K562 (cell line): ENCODE measurements around the gene HSPB2. TPM values are rescaled to one million over a fixed set of nuclear protein-coding genes. Genes with fewer than 3 reads are reported as not detected.

Experiments used
- ATAC-seq: fragments of 200-7000 bp; cut with Tn5 transposase; 3 replicates; pipeline ENCODE4 v1.9.1; 2020; ENCODE audit warnings: moderate library complexity
- BruUV-seq: library from RNA; stranded (reverse); fragments of 400-500 nt; replicated peaks from 2 replicates; lab custom pipeline; 2021; lab: Mats Ljungman, UMichigan
- CTCF ChIA-PET: fragments of 300-600 bp; formaldehyde crosslinking; extraction: SDS; loops from one replicate; lab custom pipeline; 2021; ENCODE audit warnings: low intra/inter-chr PET ratio; lab: Yijun Ruan, JAX
- POLR2A ChIA-PET: fragments of 300-600, 350-650 bp; sonication (Branson Sonifier 250); formaldehyde crosslinking; extraction: SDS; loops from one replicate; lab custom pipeline; 2021; ENCODE audit warnings: antibody characterized with exemption, inconsistent platforms; lab: Yijun Ruan, JAX
- DNase-seq, 4 experiments: peaks; one replicate each; pipeline versions ENCODE4 v3.0.0 to v3.0.0-alpha.2; 2011 to 2018; ENCODE audit warnings: low spot score in 3 of 4, mixed read lengths in 3 of 4; ENCODE audit errors: extremely low read depth in 1 of 4
- FAIRE-seq: peaks from 2 replicates; lab custom pipeline; 2011; peaks lifted over from hg19 to GRCh38; lab: Jason Lieb, UNC
- H2AFZ ChIP-seq: 2 replicates; pipeline ENCODE4 v1.6.0; 2011; ENCODE audit warnings: low read depth, low read length, control low read depth, inconsistent platforms
- H3K27ac ChIP-seq: fragments of 200-600 bp; 3 replicates; pipeline ENCODE4 v1.8.0; 2011; ENCODE audit warnings: low read depth, mild to moderate bottlenecking, control low read depth, inconsistent platforms, low read length, moderate library complexity, mixed read lengths; ENCODE audit errors: extremely low read depth
- H3K27me3 ChIP-seq, 2 experiments: fragments of 300-600 bp in 1 of 2; 2 replicates in 1 of 2; 3 replicates in 1 of 2; pipeline versions ENCODE4 v1.6.0 to v1.8.0; 2011; ENCODE audit warnings: inconsistent platforms in 2 of 2, low read length in 2 of 2, mild to moderate bottlenecking in 1 of 2, mixed read lengths in 1 of 2, moderate library complexity in 1 of 2; ENCODE audit not compliant: control insufficient read depth in 2 of 2, insufficient read depth in 2 of 2
- H3K36me3 ChIP-seq: fragments of 300-600 bp; 3 replicates; pipeline ENCODE4 v1.8.0; 2011; ENCODE audit warnings: mild to moderate bottlenecking, low read length, inconsistent platforms; ENCODE audit not compliant: control insufficient read depth, insufficient read depth
- H3K4me1 ChIP-seq, 2 experiments: fragments of 200-600 bp in 1 of 2; replicated peaks in 1 of 2; 2 replicates in 1 of 2; 3 replicates in 1 of 2; pipeline versions ENCODE4 v1.5.1 to v1.8.0; 2011; ENCODE audit warnings: inconsistent platforms in 2 of 2, low read length in 2 of 2, mild to moderate bottlenecking in 1 of 2, mixed read lengths in 1 of 2, moderate library complexity in 1 of 2; ENCODE audit not compliant: control insufficient read depth in 2 of 2, insufficient read depth in 2 of 2
- H3K4me2 ChIP-seq: 2 replicates; pipeline ENCODE4 v1.6.1; 2011; ENCODE audit warnings: low read length, control low read depth, inconsistent platforms, mixed read lengths; ENCODE audit not compliant: insufficient read depth
- H3K4me3 ChIP-seq: fragments of 200-600 bp; sonication (generic), shearing (Covaris generic); 2 replicates; pipeline ENCODE4 v1.5.1; 2016; ENCODE audit warnings: control low read depth, inconsistent platforms
- H3K79me2 ChIP-seq: fragments of 200-600 bp; 3 replicates; pipeline ENCODE4 v1.8.0; 2011; ENCODE audit warnings: low read length, inconsistent platforms; ENCODE audit not compliant: control insufficient read depth, insufficient read depth
- H3K9ac ChIP-seq, 2 experiments: 2 replicates each; pipeline versions ENCODE4 v1.6.0 to v1.6.1; 2011; ENCODE audit warnings: low read depth in 2 of 2, low read length in 2 of 2, control low read depth in 1 of 2, inconsistent platforms in 1 of 2, mild to moderate bottlenecking in 1 of 2, mixed read lengths in 1 of 2; ENCODE audit not compliant: insufficient read depth in 1 of 2
- H3K9me1 ChIP-seq: one replicate; pipeline ENCODE4 v1.6.0; 2011; ENCODE audit warnings: inconsistent platforms, mild to moderate bottlenecking, low read length, moderate library complexity; ENCODE audit not compliant: control insufficient read depth, insufficient read depth
- H3K9me3 ChIP-seq: replicated peaks from 2 replicates; pipeline ENCODE4 v1.5.1; 2011; ENCODE audit warnings: low read depth, low read length, inconsistent platforms; ENCODE audit not compliant: control insufficient read depth, insufficient read depth
- H4K20me1 ChIP-seq: replicated peaks from 2 replicates; pipeline ENCODE4 v1.6.1; 2011; ENCODE audit warnings: low read length, inconsistent platforms, mixed read lengths; ENCODE audit not compliant: control insufficient read depth, insufficient read depth
- CBFA2T2 ChIP-seq: fragments of 450-650 bp; conservative IDR thresholded peaks from 2 replicates; pipeline ENCODE4 v1.6.1; 2017; ENCODE audit warnings: mild to moderate bottlenecking
- EHMT2 ChIP-seq: fragments of 450-650 bp; IDR thresholded peaks from 2 replicates; pipeline ENCODE4 v1.6.1; 2018; ENCODE audit warnings: antibody characterized with exemption
- NCOR1 ChIP-seq: fragments of 450-650 bp; IDR thresholded peaks from 2 replicates; pipeline ENCODE4 v1.6.1; 2016; ENCODE audit warnings: mild to moderate bottlenecking, moderate library complexity
- PRDM10 ChIP-seq: fragments of 450-650 bp; IDR thresholded peaks from 2 replicates; pipeline ENCODE4 v1.6.1; 2018; ENCODE audit not compliant: partially characterized antibody
- SMARCE1 ChIP-seq: fragments of 450-650 bp; IDR thresholded peaks from 2 replicates; pipeline ENCODE4 v1.7.1; 2016; ENCODE audit warnings: mild to moderate bottlenecking
- TAL1 ChIP-seq: fragments of 450-650 bp; IDR thresholded peaks from 2 replicates; pipeline ENCODE4 v1.6.1; 2016; ENCODE audit warnings: mild to moderate bottlenecking
- ZBTB40 ChIP-seq, 2 experiments: fragments of 450-650 bp in 1 of 2; sonication (generic) in 1 of 2; formaldehyde crosslinking in 1 of 2; IDR thresholded peaks; 2 replicates each; pipeline versions ENCODE4 v1.7.1 to v1.9.0; 2016 to 2022; ENCODE audit warnings: inconsistent platforms in 1 of 2, mild to moderate bottlenecking in 1 of 2, missing genetic modification reagents in 1 of 2
- ZNF785 ChIP-seq: fragments of 250-450 bp; sonication (Bioruptor Pico); IDR thresholded peaks from 2 replicates; pipeline ENCODE4 v1.4.0; 2020; ENCODE audit warnings: mild to moderate bottlenecking
- WGBS: fragments of 100-300 bp; shearing (Covaris generic); methylation state at CpG from one replicate; pipeline ENCODE4 v1.1.6; 2016; ENCODE audit warnings: low coverage, mixed read lengths; ENCODE audit not compliant: insufficient coverage; ENCODE audit errors: missing lambda C conversion rate; 5-methylcytosine and 5-hydroxymethylcytosine counted together
- in situ Hi-C: fragments of 300-500 bp; cut with MboI; formaldehyde crosslinking; loops from 4 replicates; pipeline ENCODE4 v1.15.0; 2018; ENCODE audit warnings: inconsistent platforms, mixed read lengths
- intact Hi-C: fragments of 100-400 bp; cut with micrococcal nuclease; formaldehyde crosslinking; loops from 2 replicates; pipeline ENCODE4 v1.14.2; 2022
- polyA plus RNA-seq, 8 experiments: library from polyadenylated mRNA; depleted of rRNA in 4 of 8; stranded (reverse) in 5 of 8; unstranded in 3 of 8; fragments of >200 nt; fragmentation: Nextera tagmentation in 2 of 8; fragmentation: Illumina TruSeq in 1 of 8; extraction: Ambion mirVana in 2 of 8; extraction: Trizol in 1 of 8; gene quantifications; 2 replicates each; pipeline versions ENCODE4 v1.2.1 to v1.2.3, GENCODE V29; 2011 to 2014; ENCODE audit warnings: inconsistent platforms in 1 of 8, missing spikeins in 1 of 8
- total RNA-seq, 7 experiments: library from RNA; depleted of rRNA in 6 of 7; stranded (reverse); fragments of >200 nt in 6 of 7; fragmentation: Illumina TruSeq in 2 of 7; extraction: Trizol in 2 of 7; gene quantifications; 2 replicates each; pipeline versions ENCODE4 v1.2.1 to v1.2.3, GENCODE V29; 2011 to 2021; ENCODE audit warnings: low replicate concordance in 1 of 7

The HSPB2 gene
- total and polyA plus RNA-seq, 9 of the 15 experiments (the other 6 are each of a cell fraction or from before 2014, with no cell fraction given): 0.06 to 0.35 (median 0.11) TPM; not detected in 5

- Histone ChIP-seq H3K36me3 (no peaks in the 10 kb centered on the region), H3K4me1 (peaks cover 35 to 37% of the 10 kb centered on the region in 2 experiments; a peak in 4 of 5 replicates), H3K9ac (no peak overlapping the region; a peak in 1 of 4 replicates), H3K27me3 (no peaks in the 10 kb centered on the region), H3K9me3 (peaks cover 5% of the 10 kb centered on the region; the same call in 1 of the 2 replicates), H3K9me1 (peaks cover 3% of the 10 kb centered on the region), H4K20me1 (no peaks in the 10 kb centered on the region), H3K4me2 (no peak overlapping the region; the same call in 1 of the 2 replicates), H2AFZ (peak overlapping the region; percentile 80), H3K4me3 (no peak overlapping the region), H3K79me2 (no peaks in the 10 kb centered on the region), H3K27ac (0 out of 3 replicates have a peak overlapping the region, but pooled peaks have one; percentile 4)
- peak in 2 of 4 experiments; percentile 58 to 68 for DNase-seq
- ChIA-PET CTCF (no interaction called here), POLR2A (interaction anchor here (1.3 kb wide), 1 partner anchor 19 kb away, joined by 3 read pairs; no protein-coding TSS in a partner anchor)
- 13% methylated on average over 5 of the region's 5 CpGs for WGBS
- in situ Hi-C loops: no loop called here
- intact Hi-C loops: no loop called here
- no TSS peak for BruUV-seq
- peak; percentile 41 for ATAC-seq
- peak; percentile 84 for FAIRE-seq
- TF ChIP-seq EHMT2: 0 out of 2 replicates have a peak, but pooled peaks have one; percentile 9
- TF ChIP-seq NCOR1: peak; percentile 14; the same call in 1 of the 2 replicates
- TF ChIP-seq ZBTB40 (IDR thresholded peaks at IDR 0.05): no peak
- no peak for TF ChIP-seq ZBTB40 (CRISPR knock-in tag; IDR thresholded peaks at IDR 0.05)
- no peak for TF ChIP-seq ZNF785 (CRISPR knock-in tag)
- TF ChIP-seq SMARCE1: peak; percentile 24; the same call in 1 of the 2 replicates
- peak; percentile 61 for TF ChIP-seq PRDM10
- peak; percentile 39; the same call in 1 of the 2 replicates for TF ChIP-seq TAL1
- peak; percentile 48 for TF ChIP-seq CBFA2T2
Measured at GRCh38 chr11:111909378-111909777, 3.2 kb upstream of the HSPB2 start.
